HG03280 (cell line): Measurements from ENCODE around the gene UCP3.
"Not testable (repeated sequence)": the region's sequence is repeated elsewhere in the genome, so short reads cannot be mapped to it uniquely, and the experiment has no call there.

Source experiments
- ATAC-seq: cut with Tn5 transposase; IDR thresholded peaks from one replicate; pipeline ENCODE4 v1.9.1; 2021; ENCODE audit warnings: mild to moderate bottlenecking, moderate library complexity; ENCODE audit not compliant: unreplicated experiment

UCP3 gene

DNA sequence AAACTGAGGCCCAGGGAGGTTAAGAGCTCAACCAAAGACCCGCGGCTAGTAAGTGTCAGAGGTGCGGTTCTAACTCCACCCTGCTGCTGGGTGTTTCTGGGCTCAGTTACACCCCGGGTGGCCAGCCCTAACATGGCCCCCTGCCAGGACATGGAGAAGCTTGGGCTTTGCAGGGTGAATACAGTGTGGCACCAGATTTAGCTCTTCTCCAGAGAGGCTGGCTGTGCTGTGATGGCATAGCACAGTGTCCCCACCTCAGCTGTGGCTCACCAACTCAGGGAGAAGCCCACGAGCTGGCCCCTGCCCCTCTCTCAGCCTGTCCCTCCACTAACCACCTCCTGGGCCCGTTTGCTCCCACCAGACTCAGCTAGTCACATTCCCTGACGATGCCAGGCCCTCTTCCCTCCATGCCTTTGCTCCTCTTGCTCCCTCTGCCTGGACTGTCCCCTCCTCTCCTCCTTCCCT, 7.0 kb downstream of the UCP3 start:
- ATAC-seq, result no peak

DNA sequence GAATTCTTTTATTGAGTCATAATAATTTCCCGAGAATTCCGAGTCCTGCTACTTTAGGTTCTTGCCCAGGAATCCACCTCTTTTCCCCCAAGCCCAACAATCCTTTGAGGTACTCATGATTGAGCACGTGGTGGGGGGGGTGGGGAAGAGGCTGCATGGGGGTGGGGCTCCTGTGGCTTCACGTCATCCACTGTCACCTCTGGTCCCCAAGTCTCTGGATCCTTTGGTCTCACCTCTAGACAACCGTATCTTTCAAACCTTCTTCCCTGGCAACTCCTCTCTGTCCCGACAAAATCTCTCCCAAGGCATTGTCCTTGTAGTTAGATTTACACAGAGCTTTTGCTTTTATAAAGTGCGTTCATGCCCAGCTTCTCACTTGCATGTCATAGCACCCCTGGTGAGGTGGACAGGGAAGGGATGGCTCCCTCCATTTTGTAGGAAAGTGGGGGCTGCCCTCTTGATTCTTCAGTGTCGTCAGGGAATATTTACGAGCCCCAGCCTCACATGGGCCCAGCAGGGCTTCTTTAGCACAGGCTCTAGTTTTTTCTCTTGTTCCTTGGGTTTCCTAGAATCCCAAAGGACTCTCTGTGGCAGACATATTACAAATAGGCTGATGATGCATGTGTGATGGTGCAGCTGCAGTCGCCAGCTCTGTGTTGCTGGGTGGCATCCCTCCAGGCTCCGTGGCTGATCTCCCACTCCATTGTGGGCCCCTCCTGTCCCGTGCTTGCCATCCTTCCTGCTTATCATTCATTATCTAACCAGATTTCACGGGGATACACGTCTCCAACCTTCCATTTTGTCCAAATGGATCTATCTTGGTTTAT, 8.4 kb downstream of the UCP3 start:
- no peak for ATAC-seq

DNA sequence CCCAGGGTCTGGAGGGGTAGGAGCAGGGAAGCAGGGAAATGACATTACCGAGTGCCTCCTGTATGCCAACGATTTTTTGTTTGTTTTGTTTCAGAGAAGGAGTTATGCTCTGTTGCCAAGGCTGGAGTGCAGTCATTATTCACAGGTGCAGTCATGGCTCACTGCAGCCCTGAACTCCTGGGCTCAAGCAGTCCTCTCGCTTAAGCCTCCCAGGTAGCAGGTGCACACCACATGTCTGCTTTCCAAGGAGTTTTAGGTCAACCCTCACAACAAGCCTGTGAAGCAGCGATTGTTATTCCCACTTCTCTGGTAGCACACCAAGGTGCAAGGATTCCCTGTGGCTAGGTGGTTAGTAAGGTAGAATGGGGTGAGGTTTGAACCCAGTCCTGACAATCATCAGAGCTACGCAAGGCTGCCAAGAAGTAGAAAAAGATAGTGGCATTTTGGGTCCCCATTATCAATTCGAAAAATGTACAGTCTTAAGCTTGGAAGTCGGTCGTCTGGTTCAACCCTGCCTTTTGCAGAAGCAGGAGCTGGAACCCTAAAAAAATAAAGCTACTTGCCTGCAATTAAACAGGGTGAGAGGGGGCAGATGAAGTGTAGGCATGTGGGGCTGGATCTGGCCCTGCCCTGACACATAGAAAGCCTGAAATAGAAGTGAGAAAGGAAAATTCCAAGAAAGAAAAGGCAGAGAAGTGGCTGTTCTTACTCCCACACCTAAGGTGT, 9.1 kb downstream of the UCP3 start:
- no peak for ATAC-seq

DNA sequence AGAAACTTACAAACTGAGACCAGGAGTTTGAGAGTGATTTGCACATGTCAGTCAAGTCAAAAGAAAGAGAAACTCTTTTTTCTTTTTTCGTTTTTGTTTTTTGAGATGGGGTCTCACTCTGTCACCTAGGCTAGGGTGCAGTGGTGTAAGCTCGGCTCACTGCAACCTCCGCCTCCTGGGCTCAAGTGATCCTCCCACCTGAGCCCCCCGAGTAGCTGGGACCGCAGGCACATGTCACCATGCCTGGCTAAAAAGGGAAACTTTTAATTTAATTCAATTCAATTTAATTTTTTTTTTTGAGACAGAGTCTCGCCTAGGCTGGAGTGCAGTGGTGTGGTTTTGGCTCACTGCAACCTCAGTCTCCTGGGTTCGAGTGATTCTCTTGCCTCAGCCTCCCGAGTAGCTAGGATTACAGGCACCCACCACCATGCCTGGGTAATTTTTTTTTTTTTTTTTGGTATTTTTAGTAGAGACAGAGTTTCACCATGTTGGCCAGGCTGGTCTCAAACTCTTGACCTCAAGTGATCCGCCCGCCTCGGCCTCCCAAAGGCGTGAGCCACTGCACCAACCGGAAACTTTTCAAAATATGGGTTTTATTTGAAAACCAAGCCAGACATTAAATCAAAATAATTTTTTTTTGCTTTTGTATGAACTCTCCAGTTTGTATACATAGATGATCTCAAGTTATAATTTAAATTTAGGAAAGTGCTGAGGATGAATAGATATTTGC, 9.9 kb downstream of the UCP3 start:
- ATAC-seq, result no peak

DNA sequence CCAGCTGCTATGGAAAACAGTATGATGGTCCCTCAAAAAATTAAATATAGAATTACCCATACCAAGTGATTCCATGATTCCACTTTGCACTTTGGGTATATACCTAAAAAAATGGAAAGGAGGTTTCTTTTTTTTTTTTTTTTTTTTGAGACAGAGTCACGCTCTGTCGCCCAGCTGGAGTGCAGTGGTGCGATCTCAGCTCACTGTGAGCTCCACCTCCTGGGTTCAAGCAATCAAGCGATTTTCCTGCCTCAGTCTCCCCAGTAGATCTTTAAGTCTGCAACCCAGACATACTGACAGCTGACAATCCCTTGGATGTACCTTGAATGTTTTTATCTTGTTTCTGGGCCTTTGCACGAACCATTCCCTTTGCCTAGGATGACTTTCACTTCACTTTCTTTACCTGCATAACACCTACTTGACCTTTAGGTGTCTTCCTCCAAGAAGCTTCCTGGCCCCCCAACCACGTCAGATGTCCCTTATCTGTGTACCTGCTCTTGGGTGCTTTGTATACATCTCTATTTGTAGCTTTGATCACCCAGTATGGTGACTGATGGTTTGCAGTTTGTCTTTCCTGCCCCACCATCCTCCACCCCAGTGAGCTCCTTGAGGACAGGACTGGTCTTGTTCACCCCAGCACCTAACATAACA, 11.6 kb downstream of the UCP3 start:
- no peak for ATAC-seq

DNA sequence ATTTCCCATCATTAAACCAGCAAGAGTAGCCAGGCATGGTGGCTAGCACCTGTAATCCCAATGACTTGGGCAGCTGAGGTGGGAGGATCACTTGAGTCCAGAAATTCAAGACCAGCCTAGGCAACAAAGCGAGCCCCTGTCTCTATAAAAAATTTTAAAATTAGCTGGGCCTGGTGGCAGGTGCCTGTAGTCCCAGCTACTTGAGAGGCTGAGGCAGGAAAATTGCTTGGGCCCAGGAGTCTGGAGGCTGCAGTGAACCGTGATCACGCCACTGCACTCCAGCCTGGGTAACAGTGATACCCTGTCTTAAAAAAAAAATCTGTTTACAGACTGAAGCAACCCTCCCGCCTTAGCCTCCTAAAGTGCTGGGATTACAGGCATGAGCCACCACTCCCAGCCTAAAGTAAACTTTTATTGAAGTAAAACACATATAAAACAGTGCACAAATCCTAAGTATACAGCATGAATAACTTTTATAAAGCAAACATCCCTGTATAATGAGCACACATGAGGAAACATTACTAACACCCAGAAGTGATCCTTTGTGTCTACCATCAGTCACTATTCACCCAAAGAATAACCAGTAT, 12.6 kb downstream of the UCP3 start:
- no peak for ATAC-seq

DNA sequence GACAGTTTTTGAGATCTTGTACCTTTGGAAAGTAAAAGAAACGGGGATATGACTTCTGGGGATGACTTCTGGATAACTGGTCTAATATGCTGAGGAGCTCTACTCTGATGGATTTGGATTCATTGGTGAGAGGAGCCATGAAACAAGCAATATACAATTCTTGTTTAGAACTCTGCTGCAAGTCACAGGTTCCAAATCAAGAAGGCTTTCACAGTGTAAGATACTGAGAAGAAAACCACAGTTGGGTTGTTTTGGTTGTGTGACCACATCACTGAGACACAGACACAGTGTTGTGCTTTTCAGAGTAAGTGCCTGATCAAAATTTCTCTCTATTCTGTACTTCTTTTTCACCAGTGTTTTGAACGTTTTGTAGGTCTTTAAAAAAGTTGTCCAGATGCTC, 13.2 kb downstream of the UCP3 start:
- ATAC-seq, result peak; percentile 53

DNA sequence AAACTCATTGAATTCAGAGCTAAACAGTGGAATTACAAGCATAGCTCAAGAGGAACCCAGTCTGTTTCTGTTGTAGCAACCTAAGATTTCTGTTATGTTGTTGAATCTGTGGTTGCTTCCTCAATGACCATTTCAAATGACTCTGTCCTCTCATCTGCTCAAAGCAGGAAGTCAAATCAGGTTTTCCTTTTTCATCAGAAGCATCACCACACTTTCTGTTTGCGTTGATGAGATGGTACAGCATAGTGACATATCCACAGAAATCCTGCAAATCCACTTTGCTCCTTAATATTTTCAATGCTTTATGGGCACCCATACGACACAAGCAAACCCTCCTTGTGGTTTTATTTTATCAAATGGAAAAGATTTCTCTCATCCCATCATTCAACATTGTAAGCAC, 13.6 kb downstream of the UCP3 start:
- peak; percentile 54 for ATAC-seq

DNA sequence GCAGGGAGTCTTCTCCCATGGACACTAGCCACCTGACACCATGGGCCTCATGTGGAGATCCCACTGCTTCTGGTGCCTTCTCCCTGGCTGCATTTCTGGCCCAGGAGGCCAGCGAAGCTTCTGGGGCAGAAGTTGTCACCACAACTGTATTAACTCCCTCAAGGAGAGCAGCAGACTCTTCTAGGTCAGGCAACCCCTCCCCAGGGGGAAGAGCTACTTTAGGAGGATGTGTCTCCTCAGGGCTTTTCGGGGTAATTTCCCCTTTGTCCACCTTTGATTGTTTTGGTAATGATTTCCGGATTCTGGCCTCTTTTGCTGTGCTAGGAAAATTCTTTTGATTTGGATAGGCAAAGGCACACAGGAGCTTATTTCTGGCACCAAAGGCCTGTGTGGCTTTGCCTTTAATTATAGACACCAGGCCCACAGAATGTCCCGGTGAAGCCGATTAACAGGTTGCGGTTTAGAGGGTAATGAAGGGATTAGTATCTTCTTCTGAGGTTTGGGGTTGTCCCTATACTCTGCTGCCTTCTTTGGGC, 17.3 kb downstream of the UCP3 start:
- ATAC-seq, result no peak

DNA sequence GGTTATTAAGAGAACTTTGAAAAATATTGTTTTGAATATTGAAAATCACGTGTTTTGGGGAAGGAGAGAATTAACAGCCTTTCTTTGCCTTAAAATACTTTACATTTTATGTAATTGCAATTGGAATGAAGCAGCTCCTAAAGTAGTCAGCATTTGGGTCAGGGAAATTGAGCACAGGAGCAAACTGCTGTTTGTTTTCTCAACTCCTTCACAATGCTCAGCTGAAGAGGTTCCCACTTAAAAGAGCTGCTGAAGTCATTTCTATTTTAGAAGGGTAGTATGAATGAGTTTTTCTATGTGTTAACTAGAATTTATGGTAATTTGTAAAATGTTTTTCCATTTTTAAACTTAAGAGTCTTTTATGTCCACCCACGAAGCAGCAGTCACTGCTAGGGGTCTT, 18.2 kb downstream of the UCP3 start:
- ATAC-seq, result no peak

DNA sequence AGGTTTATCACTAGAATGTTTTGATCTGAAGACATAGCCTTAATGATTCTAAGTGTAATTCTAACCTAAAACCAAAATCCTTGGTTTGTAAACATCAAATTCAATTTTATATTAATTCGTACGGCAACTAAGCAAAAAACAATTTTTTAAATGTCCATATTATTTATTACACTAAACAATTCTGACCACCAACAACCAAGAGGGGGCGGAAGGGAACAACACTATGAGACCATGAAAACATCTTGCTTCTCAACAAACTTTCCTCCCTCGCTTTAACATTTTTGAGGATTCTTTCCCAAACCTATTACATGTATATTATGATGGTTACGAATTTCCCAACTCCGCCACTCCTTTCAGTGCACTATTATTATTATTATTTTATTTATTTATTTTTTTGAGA, 19.7 kb downstream of the UCP3 start:
- ATAC-seq, result no peak

DNA sequence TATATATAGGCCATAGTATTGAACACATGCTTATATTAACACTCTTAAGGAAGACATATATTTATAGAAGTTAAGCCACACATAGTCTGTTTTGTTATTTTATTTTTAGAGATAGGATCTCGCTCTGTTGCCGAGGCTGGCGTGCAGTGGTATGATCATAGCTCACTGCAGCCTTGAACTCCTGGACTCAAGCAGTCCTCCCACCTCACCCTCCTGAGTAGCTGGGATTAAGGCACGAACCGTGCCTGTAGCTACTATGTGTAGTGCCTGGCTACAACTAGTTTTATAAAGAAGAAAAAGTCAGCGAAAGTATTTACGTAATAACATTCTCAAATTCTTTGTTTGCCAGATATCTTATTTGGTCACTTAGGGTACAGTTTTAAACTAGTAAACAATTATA, 20.7 kb downstream of the UCP3 start:
- no peak for ATAC-seq

DNA sequence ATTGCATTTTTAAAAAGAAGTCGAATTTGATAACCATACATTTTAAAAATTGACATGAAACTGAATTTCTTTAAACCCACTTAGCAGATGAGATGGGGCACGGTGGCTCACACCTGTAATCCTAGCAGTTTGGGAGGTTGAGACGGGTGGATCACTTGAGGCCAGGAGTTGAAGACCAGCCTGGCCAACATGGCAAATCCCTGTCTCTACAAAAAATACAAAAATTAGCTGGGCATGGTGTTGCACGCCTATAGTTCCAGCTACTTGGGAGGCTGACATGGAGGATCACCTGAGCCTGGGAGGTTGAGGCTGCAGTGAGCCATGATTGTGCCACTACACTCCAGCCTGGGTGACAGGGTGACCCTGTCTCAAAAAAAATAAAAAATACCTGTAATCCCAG, 23.2 kb downstream of the UCP3 start:
- not testable (repeated sequence) for ATAC-seq

DNA sequence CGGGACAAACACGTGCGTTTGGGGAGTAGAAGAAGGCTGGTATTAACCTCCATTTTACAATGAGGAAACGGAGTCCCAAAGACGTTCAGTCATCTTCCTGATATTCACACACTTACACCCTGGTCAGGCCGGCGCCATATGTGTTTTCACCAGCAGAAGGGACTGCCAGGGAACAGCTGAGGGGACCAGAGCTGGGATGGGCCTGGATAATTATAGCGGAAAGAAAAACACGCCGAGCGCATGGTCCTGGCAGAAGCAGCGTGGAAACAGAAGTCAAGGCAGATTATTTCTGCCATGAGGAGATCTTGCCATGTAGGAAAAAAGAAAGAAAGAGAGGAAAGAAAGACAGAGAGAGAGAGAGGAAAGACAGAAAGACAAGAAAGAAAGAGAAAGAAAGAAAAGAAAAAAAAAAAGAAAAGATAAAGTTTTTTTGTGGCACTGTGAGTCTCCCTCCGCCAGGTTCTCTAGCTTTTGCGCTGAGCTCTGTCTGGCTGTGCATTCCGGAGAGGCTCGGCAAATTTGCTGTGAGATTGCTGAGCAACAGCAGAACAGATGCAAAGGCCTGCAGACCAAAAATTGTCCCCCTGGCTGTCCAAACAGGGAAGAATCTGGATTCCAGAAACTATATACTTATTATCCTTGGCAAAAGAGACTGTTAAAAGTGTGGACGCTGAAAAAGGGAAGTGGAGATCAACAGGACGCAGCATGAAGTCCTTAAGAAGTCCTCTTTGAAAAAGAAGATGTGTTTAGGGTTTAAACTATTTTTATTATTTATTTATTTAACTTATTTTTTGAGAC, 24.9 kb downstream of the UCP3 start:
- no peak for ATAC-seq

DNA sequence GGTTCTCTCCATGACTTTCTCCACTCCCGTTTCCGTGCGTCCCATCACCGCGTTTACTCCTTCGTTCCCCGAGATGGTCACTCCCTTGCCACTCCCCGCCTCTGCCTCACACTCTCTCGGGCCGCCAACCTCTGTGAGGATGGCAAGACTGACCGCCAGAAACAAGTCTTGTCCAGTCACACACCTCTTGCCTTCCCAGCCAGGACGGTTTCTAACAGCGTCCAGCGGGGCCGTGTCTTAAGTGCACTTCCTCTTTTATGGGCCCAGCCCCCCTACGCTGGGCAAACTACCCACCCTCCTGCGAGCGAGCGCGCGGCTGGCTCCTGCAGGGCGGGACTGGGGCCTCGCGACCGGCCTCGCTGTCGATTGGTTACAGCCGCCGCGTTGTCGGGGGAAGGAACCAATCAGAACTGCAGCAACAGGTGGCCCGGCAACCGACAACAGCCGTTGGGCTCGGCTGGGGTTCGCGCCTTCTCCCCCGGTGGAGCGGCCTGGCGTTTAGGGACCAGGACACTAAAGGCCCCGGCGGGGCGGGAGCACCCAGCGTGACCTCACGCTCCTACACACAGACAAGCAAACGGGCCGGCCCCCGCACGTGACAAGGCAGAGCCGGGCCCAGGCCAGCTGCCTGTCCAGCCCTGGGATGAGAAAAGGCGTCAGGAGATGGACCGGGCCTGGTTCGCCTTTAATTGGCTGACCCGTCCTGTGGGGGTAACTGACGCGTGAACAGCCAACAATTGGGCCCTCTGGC, 25.7 kb downstream of the UCP3 start:
- peak; percentile 72 for ATAC-seq

DNA sequence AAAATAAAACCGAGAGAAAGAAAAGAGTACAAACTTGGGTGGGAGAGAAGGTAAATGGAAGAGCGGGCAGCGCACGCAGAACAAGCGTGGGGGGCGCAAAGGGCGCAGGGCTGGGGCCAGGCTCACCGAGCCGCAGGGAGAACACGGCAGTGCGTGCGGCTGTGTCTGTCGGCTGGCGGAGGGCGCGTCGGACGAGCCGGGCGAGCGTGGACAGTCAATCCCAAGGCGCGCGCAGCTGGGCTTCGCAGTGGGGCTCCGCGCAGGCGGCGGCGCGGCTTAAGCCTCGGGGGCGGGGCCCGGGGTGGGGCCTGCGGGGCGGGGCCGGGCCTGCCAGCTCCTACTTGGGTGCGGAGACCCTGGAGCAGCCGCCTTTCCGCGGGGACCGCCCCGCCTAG, 26.3 kb downstream of the UCP3 start, which contains the start of gene UCP2:
Gene UCP2, minus strand, starts transcription at position 249 of the 395 bp plus-strand sequence. CDS start 4,465 bp downstream, outside the sequence.
- ATAC-seq, result peak; percentile 51

DNA sequence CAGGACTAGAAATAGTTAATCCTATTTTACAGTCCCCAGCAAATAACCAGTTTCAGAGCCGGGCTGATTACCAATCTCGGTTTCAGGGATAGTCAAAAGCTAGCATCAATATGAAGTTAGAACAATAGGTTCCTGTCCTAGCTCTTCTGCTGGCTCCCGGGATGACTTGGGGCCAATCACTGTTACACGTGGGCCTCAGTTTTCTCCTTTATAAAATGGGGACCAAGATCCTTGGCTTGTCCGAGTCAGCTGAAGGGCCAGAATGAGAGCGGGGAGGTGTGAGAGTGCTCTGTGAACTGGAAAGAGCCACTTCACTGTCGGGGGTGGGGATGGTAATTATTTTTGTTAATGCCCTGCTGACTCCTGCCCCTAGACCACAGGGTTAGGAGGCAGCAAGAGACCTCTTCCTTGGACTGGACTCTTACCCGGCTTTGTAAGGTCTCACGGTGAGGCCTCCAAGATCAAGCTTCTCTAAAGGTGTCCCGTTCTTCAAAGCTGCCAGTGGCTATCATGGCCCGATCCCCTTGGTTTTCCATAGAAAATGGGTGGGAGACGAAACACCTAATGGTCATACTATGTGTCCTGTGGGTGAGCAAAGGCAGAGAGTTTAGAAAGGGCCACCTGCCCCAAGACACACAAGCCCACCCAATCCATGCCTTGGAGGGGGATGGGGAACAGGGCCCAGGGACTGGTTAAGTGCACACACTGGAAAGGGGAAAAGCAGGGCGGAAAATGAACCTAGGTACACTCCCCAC, 27.7 kb downstream of the UCP3 start:
- no peak for ATAC-seq
